Trophoblast cell (in vitro differentiated cells and primary cell): ENCODE results near the gene PDIK1L.
A peak's percentile ranks its signal among the peaks of the same experiment; 100 is the strongest.

Experiments used
- DNase-seq, 2 donors: peaks; one replicate each; pipeline ENCODE4 v3.0.0-alpha.2; 2016
- H2AFZ ChIP-seq: 2 replicates; pipeline ENCODE4 v1.6.1; 2013; ENCODE audit warnings: low read length, moderate library complexity, mild to moderate bottlenecking; ENCODE audit not compliant: insufficient read depth, poor library complexity
- H2AK5ac ChIP-seq: 2 replicates; pipeline ENCODE4 v1.6.1; 2013; ENCODE audit warnings: mild to moderate bottlenecking, low read length
- H2BK120ac ChIP-seq: 2 replicates; pipeline ENCODE4 v1.6.1; 2013; ENCODE audit warnings: low read length, mild to moderate bottlenecking, moderate library complexity; ENCODE audit not compliant: insufficient read depth, poor library complexity
- H2BK12ac ChIP-seq: 2 replicates; pipeline ENCODE4 v1.6.1; 2013; ENCODE audit warnings: mild to moderate bottlenecking, low read length, moderate library complexity
- H2BK5ac ChIP-seq: 2 replicates; pipeline ENCODE4 v1.6.1; 2013; ENCODE audit warnings: low read length, low read depth, moderate library complexity, mild to moderate bottlenecking; ENCODE audit not compliant: poor library complexity
- H3K14ac ChIP-seq: 2 replicates; pipeline ENCODE4 v1.6.1; 2013; ENCODE audit warnings: mild to moderate bottlenecking, low read length
- H3K18ac ChIP-seq: 2 replicates; pipeline ENCODE4 v1.6.1; 2013; ENCODE audit warnings: mild to moderate bottlenecking, low read length
- H3K23ac ChIP-seq: 2 replicates; pipeline ENCODE4 v1.6.1; 2013; ENCODE audit warnings: low read length
- H3K27ac ChIP-seq: 2 replicates; pipeline ENCODE4 v1.5.1; 2013; ENCODE audit warnings: low read depth, mild to moderate bottlenecking, inconsistent platforms, low read length, moderate library complexity
- H3K27me3 ChIP-seq: 2 replicates; pipeline ENCODE4 v1.6.1; 2013; ENCODE audit warnings: inconsistent platforms, mild to moderate bottlenecking, low read length, moderate library complexity; ENCODE audit not compliant: insufficient read depth
- H3K36me3 ChIP-seq, 2 experiments: 1 replicate in 1 of 2; 2 replicates in 1 of 2; pipeline ENCODE4 v1.6.1; 2013; ENCODE audit warnings: low read length in 2 of 2, mild to moderate bottlenecking in 2 of 2, moderate library complexity in 1 of 2; ENCODE audit not compliant: insufficient read depth in 2 of 2, control insufficient read depth in 1 of 2
- H3K4ac ChIP-seq: 2 replicates; pipeline ENCODE4 v1.6.1; 2013; ENCODE audit warnings: low read depth, mild to moderate bottlenecking, low read length, moderate library complexity
- H3K4me1 ChIP-seq, 2 experiments: 1 replicate in 1 of 2; 2 replicates in 1 of 2; pipeline ENCODE4 v1.6.1; 2013; ENCODE audit warnings: low read length in 2 of 2, mild to moderate bottlenecking in 2 of 2, moderate library complexity in 1 of 2; ENCODE audit not compliant: insufficient read depth in 2 of 2, control insufficient read depth in 1 of 2
- H3K4me2 ChIP-seq: 2 replicates; pipeline ENCODE4 v1.6.1; 2013; ENCODE audit warnings: inconsistent platforms, mild to moderate bottlenecking, low read length, moderate library complexity
- H3K4me3 ChIP-seq: 2 replicates; pipeline ENCODE4 v1.5.1; 2013; ENCODE audit warnings: mild to moderate bottlenecking, low read depth, low read length, inconsistent platforms
- H3K79me1 ChIP-seq: one replicate; pipeline ENCODE4 v1.6.1; 2013; ENCODE audit warnings: low read length
- H3K79me2 ChIP-seq: 2 replicates; pipeline ENCODE4 v1.6.1; 2013; ENCODE audit warnings: low read length, mild to moderate bottlenecking; ENCODE audit not compliant: control insufficient read depth, insufficient read depth, poor library complexity
- H3K9ac ChIP-seq: 2 replicates; pipeline ENCODE4 v1.6.1; 2013; ENCODE audit warnings: mild to moderate bottlenecking, low read length
- H3K9me3 ChIP-seq: 2 replicates; pipeline ENCODE4 v1.6.1; 2013; ENCODE audit warnings: low read depth, mild to moderate bottlenecking, control low read depth, inconsistent platforms, low read length; ENCODE audit not compliant: insufficient read depth
- H4K12ac ChIP-seq: 2 replicates; pipeline ENCODE4 v1.6.1; 2013; ENCODE audit warnings: low read depth, mild to moderate bottlenecking, low read length, moderate library complexity
- H4K8ac ChIP-seq: 2 replicates; pipeline ENCODE4 v1.6.1; 2013; ENCODE audit warnings: low read depth, mild to moderate bottlenecking, low read length, moderate library complexity
- H4K91ac ChIP-seq: one replicate; pipeline ENCODE4 v1.6.1; 2013; ENCODE audit warnings: low read depth, mild to moderate bottlenecking, low read length, moderate library complexity
- WGBS: extraction: QIAGEN DNeasy Blood & Tissue Kit; methylation state at CpG from one replicate; pipeline ENCODE4 v1.1.7; 2013; ENCODE audit warnings: missing lambda C conversion rate; ENCODE audit not compliant: insufficient read length, insufficient coverage; ENCODE audit errors: extremely low coverage; 5-methylcytosine and 5-hydroxymethylcytosine counted together

PDIK1L gene

GRCh38 chr1:26114165-26114927, 2.7 kb downstream of the PDIK1L start:
- Histone ChIP-seq H2AK5ac (no peak overlapping the region), H3K4ac (no peak overlapping the region), H3K18ac (no peak overlapping the region), H2BK12ac (no peak overlapping the region), H2BK120ac (no peak overlapping the region), H3K27me3 (no peaks in the 10 kb centered on the region), H3K79me1 (peaks cover 9% of the 10 kb centered on the region), H3K14ac (no peak overlapping the region), H3K36me3 (peaks cover 6 to 8% of the 10 kb centered on the region in 2 experiments), H4K12ac (no peak overlapping the region), H2AFZ (no peak overlapping the region), H3K27ac (no peak overlapping the region), H3K79me2 (peaks cover 5% of the 10 kb centered on the region), H3K9me3 (peaks cover 4% of the 10 kb centered on the region), H3K4me1 (peaks cover 3 to 5% of the 10 kb centered on the region in 2 experiments), H3K9ac (no peak overlapping the region), H4K91ac (no peak overlapping the region), H3K23ac (no peak overlapping the region), H4K8ac (no peak overlapping the region), H3K4me2 (no peak overlapping the region), H2BK5ac (no peak overlapping the region), H3K4me3 (no peak overlapping the region)
- DNase-seq = no peak
- no CpG with 5 or more reads among the region's 12 CpGs for WGBS

- Histone ChIP-seq H4K12ac (no peak overlapping the region), H4K91ac (no peak overlapping the region), H2BK120ac (no peak overlapping the region), H3K4me1 (peaks cover 0 to 5% of the 10 kb centered on the region in 2 experiments), H3K4me3 (no peak overlapping the region), H3K79me1 (no peaks in the 10 kb centered on the region), H4K8ac (no peak overlapping the region), H3K79me2 (no peaks in the 10 kb centered on the region), H3K27me3 (no peaks in the 10 kb centered on the region), H3K36me3 (peaks cover 6% of the 10 kb centered on the region in 2 experiments), H2BK5ac (no peak overlapping the region), H3K9ac (no peak overlapping the region), H2AFZ (no peak overlapping the region), H2BK12ac (no peak overlapping the region), H3K4ac (no peak overlapping the region), H3K18ac (no peak overlapping the region), H3K27ac (no peak overlapping the region), H3K9me3 (peaks cover 2% of the 10 kb centered on the region), H3K4me2 (no peak overlapping the region), H3K23ac (no peak overlapping the region), H2AK5ac (no peak overlapping the region), H3K14ac (no peak overlapping the region)
- DNase-seq = peak in 1 of 2 donors; percentile 23
- WGBS = no CpG with 5 or more reads among the region's 9 CpGs
These were observed 8.4 kb downstream of the PDIK1L start for GRCh38 chr1:26119892-26120608.

- Histone ChIP-seq H3K23ac (no peak overlapping the region), H3K14ac (no peak overlapping the region), H3K27me3 (no peaks in the 10 kb centered on the region), H3K27ac (peak overlapping the region; percentile 55), H4K91ac (no peak overlapping the region), H4K8ac (no peak overlapping the region), H4K12ac (no peak overlapping the region), H3K79me1 (no peaks in the 10 kb centered on the region), H3K9me3 (peaks cover 2% of the 10 kb centered on the region), H2AK5ac (no peak overlapping the region), H3K18ac (no peak overlapping the region), H3K4me2 (no peak overlapping the region), H2BK12ac (no peak overlapping the region), H3K79me2 (no peaks in the 10 kb centered on the region), H2BK120ac (no peak overlapping the region), H3K4ac (no peak overlapping the region), H2BK5ac (no peak overlapping the region), H3K36me3 (peaks cover 3% of the 10 kb centered on the region in 2 experiments), H3K4me3 (no peak overlapping the region), H3K9ac (no peak overlapping the region), H3K4me1 (peaks cover 0 to 5% of the 10 kb centered on the region in 2 experiments), H2AFZ (no peak overlapping the region)
- peak; percentile 76 to 93 for DNase-seq
- WGBS = no CpG with 5 or more reads among the region's 8 CpGs
These were observed 10.5 kb downstream of the PDIK1L start for GRCh38 chr1:26121854-26122773.
